Ishikawa (cell line): ENCODE results near the gene CEACAM1.

Experiments used
- EP300 ChIP-seq: IDR thresholded peaks from 2 replicates; pipeline ENCODE4 v1.6.1; 2012; ENCODE audit warnings: borderline replicate concordance
- NFIC ChIP-seq: IDR thresholded peaks from 2 replicates; pipeline ENCODE4 v1.6.1; 2012
- RAD21 ChIP-seq: IDR thresholded peaks from 2 replicates; pipeline ENCODE4 v1.6.1; 2012; ENCODE audit warnings: low read depth
- TAF1 ChIP-seq: IDR thresholded peaks from 2 replicates; pipeline ENCODE4 v1.6.1; 2012; ENCODE audit warnings: low read depth, mild to moderate bottlenecking

GRCh38 chr19:42487032-42487797, 41.1 kb downstream of the CEACAM1 start:
- TF ChIP-seq RAD21, result no peak
- TF ChIP-seq NFIC, result no peak
- TF ChIP-seq TAF1, result no peak
- TF ChIP-seq EP300, result no peak
